GM19238 (cell line): ENCODE data around the gene CALY.

Source experiments
- DNase-seq: peaks from one replicate; pipeline ENCODE4 v3.0.0; 2011; ENCODE audit warnings: low spot score; ENCODE audit not compliant: insufficient read length

The CALY gene

GRCh38 chr10:133351408-133352318, 15.0 kb upstream of the CALY start:
- DNase-seq: no peak

GRCh38 chr10:133350950-133351329, 14.2 kb upstream of the CALY start:
- no peak for DNase-seq

- no peak for DNase-seq
These were observed 13.7 kb upstream of the CALY start for GRCh38 chr10:133350283-133350949.

- no peak for DNase-seq
These were observed 12.9 kb upstream of the CALY start for GRCh38 chr10:133349577-133350011.

- no peak for DNase-seq
These were observed 12.5 kb upstream of the CALY start for GRCh38 chr10:133349160-133349568.

- no peak for DNase-seq
These were observed 11.2 kb upstream of the CALY start for GRCh38 chr10:133347710-133348517.

GRCh38 chr10:133346413-133346812, 9.7 kb upstream of the CALY start:
- no peak for DNase-seq

- no peak for DNase-seq
These were observed 7.5 kb upstream of the CALY start for GRCh38 chr10:133344236-133344635.

GRCh38 chr10:133343558-133343957, 6.9 kb upstream of the CALY start:
- no peak for DNase-seq

- DNase-seq: no peak
These were observed 6.2 kb upstream of the CALY start for GRCh38 chr10:133342942-133343341.

GRCh38 chr10:133341983-133342382, 5.3 kb upstream of the CALY start:
- DNase-seq: no peak

GRCh38 chr10:133339708-133340380, 3.1 kb upstream of the CALY start:
- no peak for DNase-seq

- no peak for DNase-seq
These were observed 1.7 kb upstream of the CALY start for GRCh38 chr10:133338080-133339071.

- DNase-seq: no peak
These were observed 652 bp upstream of the CALY start for GRCh38 chr10:133337370-133337725.

GRCh38 chr10:133336118-133336576, 549 bp downstream of the CALY start:
- no peak for DNase-seq

- no peak for DNase-seq
These were observed 1.2 kb downstream of the CALY start for GRCh38 chr10:133335246-133336117.

- no peak for DNase-seq
These were observed 2.0 kb downstream of the CALY start for GRCh38 chr10:133334503-133335245.

- no peak for DNase-seq
These were observed 3.6 kb downstream of the CALY start for GRCh38 chr10:133332936-133333699.
